Skeletal muscle tissue (tissue), 4 donors: ENCODE measurements around the gene NUFIP1. TPM values are rescaled to one million over a fixed set of nuclear protein-coding genes. Genes with fewer than 3 reads are reported as not detected.
A peak's percentile ranks its signal among the peaks of the same experiment; 100 is the strongest.

Source experiments
- H3K27ac ChIP-seq: one replicate; pipeline ENCODE4 v1.7.0; 2013; ENCODE audit warnings: mild to moderate bottlenecking, low read depth, low read length, inconsistent platforms
- H3K27me3 ChIP-seq, 3 donors: one replicate each; pipeline ENCODE4 v1.7.0; 2013; ENCODE audit warnings: low read length in 3 of 3; ENCODE audit not compliant: control insufficient read depth in 3 of 3, insufficient read depth in 3 of 3
- H3K36me3 ChIP-seq, 3 donors: one replicate each; pipeline ENCODE4 v1.7.0; 2013; ENCODE audit warnings: low read length in 3 of 3; ENCODE audit not compliant: control insufficient read depth in 3 of 3, insufficient read depth in 3 of 3
- H3K4me1 ChIP-seq, 3 donors: one replicate each; pipeline ENCODE4 v1.7.0; 2013; ENCODE audit warnings: low read length in 3 of 3, mild to moderate bottlenecking in 3 of 3; ENCODE audit not compliant: control insufficient read depth in 3 of 3, insufficient read depth in 3 of 3
- H3K4me3 ChIP-seq, 3 donors: one replicate each; pipeline ENCODE4 v1.7.0; 2013; ENCODE audit warnings: low read length in 3 of 3
- H3K9ac ChIP-seq, 3 donors: one replicate each; pipeline ENCODE4 v1.7.0; 2013; ENCODE audit warnings: low read length in 3 of 3, mild to moderate bottlenecking in 3 of 3, moderate library complexity in 2 of 3, low read depth in 1 of 3
- H3K9me3 ChIP-seq, 3 donors: one replicate each; pipeline ENCODE4 v1.7.0; 2013; ENCODE audit warnings: low read length in 3 of 3; ENCODE audit not compliant: control insufficient read depth in 3 of 3
- total RNA-seq: library from RNA; depleted of rRNA; stranded (reverse); fragments of >200 nt; gene quantifications from one replicate; pipeline ENCODE4 v1.2.3, GENCODE V29; 2014
- donor health status: Osteomylitis.

Gene NUFIP1
- total RNA-seq, 1 donor from 2014 or later, result 3.7 TPM

DNA sequence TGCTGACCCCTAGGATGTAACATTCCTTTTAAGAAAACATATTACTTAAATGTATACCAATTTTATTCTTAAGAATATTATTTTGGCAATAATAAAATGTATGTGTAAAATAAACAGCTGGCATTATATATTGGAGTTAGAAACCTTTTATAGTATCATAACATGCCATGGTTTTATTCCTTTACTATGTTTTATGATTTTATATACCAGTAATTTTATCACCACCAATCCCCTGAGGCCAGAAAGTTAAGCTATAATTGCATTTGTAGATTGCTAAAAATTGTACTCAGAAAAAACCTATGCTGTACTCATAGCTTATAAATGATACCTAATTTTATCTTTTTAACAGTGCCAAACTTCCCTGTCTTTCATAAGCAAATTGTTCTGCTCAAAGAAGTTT lies 18.0 kb upstream of the NUFIP1 start:
- Histone ChIP-seq H3K36me3 (peaks cover 9 to 42% (median 34%) of the 10 kb centered on the region in 3 donors), H3K9me3 (no peaks in the 10 kb centered on the region), H3K4me3 (no peak overlapping the region), H3K4me1 (no peaks in the 10 kb centered on the region), H3K27ac (no peak overlapping the region), H3K27me3 (no peaks in the 10 kb centered on the region), H3K9ac (no peak overlapping the region)

DNA sequence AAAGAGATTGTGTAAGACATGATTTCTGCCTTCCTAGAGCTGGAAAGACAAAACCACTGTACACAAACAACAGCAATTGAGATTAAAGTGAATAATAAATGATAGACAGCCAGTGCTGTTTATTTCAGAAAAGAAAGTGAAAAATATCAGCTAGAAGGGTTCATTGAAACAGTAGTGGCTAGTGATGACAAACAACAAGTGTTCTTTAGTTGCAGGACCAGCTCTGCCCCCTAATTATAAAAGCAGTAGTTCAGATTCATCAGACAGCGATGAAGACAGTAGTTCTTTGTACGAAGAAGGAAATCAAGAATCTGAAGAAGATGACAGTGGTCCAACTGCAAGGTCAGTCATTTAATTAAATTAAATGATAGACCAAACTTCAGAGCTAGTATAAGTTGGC lies 14.8 kb upstream of the NUFIP1 start:
- H3K36me3 ChIP-seq, result peaks cover 14 to 28% (median 19%) of the 10 kb centered on the region in 3 donors
- no peaks in the 10 kb centered on the region for H3K4me1 ChIP-seq
- no peaks in the 10 kb centered on the region for H3K27me3 ChIP-seq
- no peak overlapping the region for H3K27ac ChIP-seq
- no peaks in the 10 kb centered on the region for H3K9me3 ChIP-seq
- no peak overlapping the region for H3K9ac ChIP-seq
- H3K4me3 ChIP-seq, result no peak overlapping the region

DNA sequence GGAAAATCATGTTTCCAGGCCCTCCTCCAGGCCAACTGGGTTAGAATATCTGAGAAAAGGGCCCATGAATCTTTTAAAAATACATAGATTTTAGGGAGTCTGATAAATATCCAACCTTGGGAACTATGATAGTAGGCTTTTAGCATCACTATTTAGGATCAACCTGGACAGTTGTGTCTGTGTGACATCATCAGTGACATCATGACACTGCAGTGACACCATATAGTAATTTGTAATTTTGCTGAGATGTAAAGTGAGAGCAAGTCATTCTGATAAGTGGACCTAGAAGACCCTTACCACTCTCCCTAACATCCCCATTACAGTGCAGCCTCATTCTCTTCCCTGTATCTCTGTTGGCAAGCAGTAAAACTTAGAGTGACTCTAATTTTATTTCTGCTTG lies 14.1 kb upstream of the NUFIP1 start:
- Histone ChIP-seq H3K27ac (no peak overlapping the region), H3K4me3 (no peak overlapping the region), H3K9ac (no peak overlapping the region), H3K4me1 (no peaks in the 10 kb centered on the region), H3K27me3 (no peaks in the 10 kb centered on the region), H3K9me3 (no peaks in the 10 kb centered on the region), H3K36me3 (peaks cover 14 to 22% (median 15%) of the 10 kb centered on the region in 3 donors)

DNA sequence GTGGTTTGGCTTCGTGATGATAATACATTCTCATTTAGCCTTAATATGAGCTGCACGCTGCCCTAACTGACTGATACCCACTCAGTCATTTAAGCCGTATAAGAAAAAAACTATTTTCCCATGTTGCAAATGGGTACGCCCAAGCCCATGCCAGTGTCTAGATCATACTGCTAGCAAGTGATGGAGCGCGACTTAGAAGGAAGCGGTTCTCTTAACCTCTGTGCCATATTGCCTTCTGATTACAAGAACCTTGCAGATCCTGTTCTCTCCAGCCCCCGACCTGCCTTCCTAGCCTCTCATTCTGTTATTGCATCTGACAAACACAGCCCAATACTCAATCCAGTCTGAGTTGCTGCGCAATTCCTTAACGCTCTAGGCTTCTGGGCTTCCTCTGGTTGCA lies 670 bp upstream of the NUFIP1 start:
- H3K4me3 ChIP-seq, result peak overlapping the region; percentile 96 to 97 (median 97)
- H3K9ac ChIP-seq, result peak overlapping the region; percentile 97 to 100 (median 98)
- H3K4me1 ChIP-seq, result peaks cover 23 to 29% (median 24%) of the 10 kb centered on the region in 3 donors
- no peaks in the 10 kb centered on the region for H3K9me3 ChIP-seq
- no peaks in the 10 kb centered on the region for H3K27me3 ChIP-seq
- H3K36me3 ChIP-seq, result peaks cover 0 to 11% (median 6%) of the 10 kb centered on the region in 3 donors
- H3K27ac ChIP-seq, result peak overlapping the region; percentile 96

DNA sequence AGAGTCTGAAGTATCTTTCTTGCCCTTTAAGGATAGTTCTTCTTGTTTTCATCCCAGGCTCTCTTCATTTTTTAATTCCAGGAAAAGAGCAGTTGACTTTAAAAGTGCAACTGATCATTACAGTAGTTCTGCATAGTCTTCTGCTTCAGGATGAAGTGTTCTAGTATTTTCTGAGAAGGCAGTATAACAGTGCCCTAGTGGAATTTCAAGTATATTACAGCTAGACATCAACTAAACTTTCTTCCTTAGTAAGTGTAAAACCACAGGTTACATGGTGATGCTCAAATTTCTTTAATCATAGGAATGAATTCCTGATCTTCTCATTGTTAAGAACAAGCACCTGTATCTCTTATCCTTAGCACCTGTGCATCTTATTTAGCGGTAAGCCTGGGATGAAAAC lies 10.9 kb downstream of the NUFIP1 start:
- H3K27ac ChIP-seq, result no peak overlapping the region
- H3K9me3 ChIP-seq, result no peaks in the 10 kb centered on the region
- no peaks in the 10 kb centered on the region for H3K27me3 ChIP-seq
- no peak overlapping the region for H3K9ac ChIP-seq
- no peak overlapping the region for H3K4me3 ChIP-seq
- peaks cover 6 to 30% (median 27%) of the 10 kb centered on the region in 3 donors for H3K36me3 ChIP-seq
- peaks cover 0 to 3% (median 0%) of the 10 kb centered on the region in 3 donors for H3K4me1 ChIP-seq

DNA sequence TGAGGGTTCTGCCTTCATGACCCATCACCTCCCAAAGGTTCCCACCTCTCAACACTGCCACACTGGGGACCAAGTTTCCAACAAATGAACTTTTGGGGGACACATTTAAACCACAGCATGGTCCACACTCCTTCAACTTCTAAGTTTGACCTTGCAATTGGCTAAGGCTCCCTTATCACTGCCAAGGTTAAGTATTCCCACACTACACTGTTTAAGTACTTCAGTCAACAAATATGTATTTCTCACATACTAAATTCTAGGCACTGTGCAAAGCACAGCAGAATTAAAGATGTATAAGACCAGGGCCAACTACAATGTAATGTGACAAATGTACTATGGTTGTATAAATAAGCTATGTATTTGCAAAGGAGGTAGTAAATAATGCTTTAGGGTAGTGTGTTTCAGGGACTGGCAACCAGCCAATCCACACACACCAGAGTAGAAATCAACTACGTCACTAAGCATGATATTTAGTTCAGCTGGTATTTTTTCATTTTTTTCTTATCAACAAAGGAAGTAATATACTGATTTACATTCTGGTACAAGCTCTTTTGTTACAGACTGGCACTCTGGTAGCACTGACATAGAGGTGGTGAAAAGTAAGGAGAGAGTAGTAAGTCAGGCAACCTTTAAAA lies 12.2 kb downstream of the NUFIP1 start:
- Histone ChIP-seq H3K4me1 (peaks cover 0 to 3% (median under 1%) of the 10 kb centered on the region in 3 donors), H3K9ac (no peak overlapping the region), H3K27me3 (no peaks in the 10 kb centered on the region), H3K4me3 (no peak overlapping the region), H3K27ac (no peak overlapping the region), H3K36me3 (peaks cover 6 to 30% (median 27%) of the 10 kb centered on the region in 3 donors), H3K9me3 (no peaks in the 10 kb centered on the region)

DNA sequence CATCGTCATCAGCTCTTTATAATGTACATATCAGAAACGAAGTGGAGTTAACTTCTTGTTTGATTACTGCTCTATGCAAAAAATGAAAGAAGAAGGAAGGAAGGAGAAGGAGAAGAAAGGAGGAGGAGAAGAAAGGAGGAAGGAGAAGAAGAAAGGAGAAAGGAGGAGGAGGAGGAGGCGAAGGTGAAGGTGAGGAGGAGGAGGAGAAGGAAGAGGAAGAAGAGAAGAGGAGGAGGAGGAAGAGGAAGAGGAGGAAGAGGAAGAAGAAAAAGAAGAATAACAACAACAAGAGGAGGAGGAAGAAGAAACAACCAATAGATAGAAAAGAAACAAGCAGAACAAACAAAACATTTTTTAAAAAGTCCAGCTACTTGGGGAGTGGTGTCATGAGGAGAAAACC lies 13.1 kb downstream of the NUFIP1 start:
- Histone ChIP-seq H3K27me3 (no peaks in the 10 kb centered on the region), H3K4me3 (no peak overlapping the region), H3K4me1 (peaks cover 3 to 9% (median 9%) of the 10 kb centered on the region in 3 donors), H3K27ac (no peak overlapping the region), H3K9me3 (no peaks in the 10 kb centered on the region), H3K9ac (no peak overlapping the region), H3K36me3 (peaks cover 6 to 30% (median 27%) of the 10 kb centered on the region in 3 donors)

DNA sequence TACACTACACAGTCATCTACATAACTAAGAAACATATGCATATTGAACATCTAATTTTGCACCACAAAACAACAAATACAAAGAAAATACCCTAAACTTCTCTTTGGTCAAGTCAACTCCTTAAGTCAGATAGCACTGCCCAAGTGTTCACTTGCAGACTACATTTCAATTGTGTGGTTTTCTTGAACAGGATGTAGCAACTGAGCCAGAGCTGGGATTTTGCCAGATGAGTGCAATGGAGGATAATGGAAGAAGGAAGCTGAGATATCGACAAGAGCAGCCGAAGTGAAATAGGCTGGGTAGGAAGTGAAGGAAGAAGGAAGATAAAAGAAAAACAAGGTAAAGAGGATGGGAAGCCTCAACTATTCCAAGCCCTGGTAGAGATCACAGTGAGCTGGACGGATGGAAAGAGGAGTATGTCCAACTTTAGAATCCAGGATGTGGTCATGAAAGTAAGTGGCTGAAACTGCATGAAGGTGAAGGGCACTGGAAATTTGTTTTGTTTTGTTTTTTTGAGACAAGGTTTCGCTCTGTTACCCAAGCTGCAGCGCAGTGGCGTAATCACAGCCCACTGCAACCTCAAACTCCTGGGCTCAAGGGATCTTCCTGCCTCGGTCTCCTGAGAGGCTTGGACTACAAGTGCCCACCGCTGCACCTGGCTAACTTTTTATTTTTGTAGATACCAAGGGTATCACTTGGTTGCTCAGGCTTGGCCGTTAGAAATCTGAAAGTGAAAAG lies 15.0 kb downstream of the NUFIP1 start:
- Histone ChIP-seq H3K27ac (no peak overlapping the region), H3K4me3 (no peak overlapping the region), H3K9ac (no peak overlapping the region), H3K27me3 (no peaks in the 10 kb centered on the region), H3K4me1 (peaks cover 3 to 16% (median 16%) of the 10 kb centered on the region in 3 donors), H3K9me3 (no peaks in the 10 kb centered on the region), H3K36me3 (peaks cover 2 to 18% (median 18%) of the 10 kb centered on the region in 3 donors)

DNA sequence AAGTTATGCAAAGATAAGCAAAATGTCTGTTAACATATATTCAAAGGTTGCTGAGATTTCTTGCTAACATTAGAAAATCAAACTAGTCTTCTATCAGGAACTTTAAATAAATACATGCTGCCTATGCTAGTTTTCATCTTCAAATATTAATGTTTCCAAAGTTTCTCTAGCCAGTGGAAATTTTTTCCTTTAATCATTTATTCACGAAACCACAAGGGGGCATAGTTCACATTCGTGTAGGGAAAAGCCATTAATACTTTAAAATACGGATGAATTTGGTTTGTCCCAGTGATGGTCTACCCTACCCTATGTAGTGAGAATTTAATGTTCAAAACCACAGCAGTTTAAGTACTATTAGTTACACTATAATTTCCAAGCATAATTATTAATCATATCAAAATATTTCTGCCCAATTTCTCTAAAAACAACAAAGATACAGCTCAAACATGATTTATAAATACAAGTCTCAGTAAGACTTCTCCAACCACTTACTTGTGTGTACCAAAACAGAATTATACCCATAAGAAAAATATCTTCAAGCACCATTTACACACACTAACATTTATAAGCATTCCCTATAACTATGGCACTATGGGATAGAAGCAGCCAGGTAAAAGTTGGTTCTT lies 16.2 kb downstream of the NUFIP1 start:
- H3K27ac ChIP-seq, result no peak overlapping the region
- no peaks in the 10 kb centered on the region for H3K27me3 ChIP-seq
- peak overlapping the region in 1 of 3 donors; percentile 18 for H3K9ac ChIP-seq
- H3K4me1 ChIP-seq, result peaks cover 7 to 25% (median 23%) of the 10 kb centered on the region in 3 donors
- H3K36me3 ChIP-seq, result peaks cover under 1 to 7% (median 6%) of the 10 kb centered on the region in 3 donors
- H3K9me3 ChIP-seq, result no peaks in the 10 kb centered on the region
- no peak overlapping the region for H3K4me3 ChIP-seq
